Thoracic aorta (tissue), 2 donors: ENCODE measurements around the gene PIKFYVE. TPM values are rescaled to one million over a fixed set of nuclear protein-coding genes. Genes with fewer than 3 reads are reported as not detected.

Source experiments
- ATAC-seq: fragments of 150-250 bp; one replicate; pipeline ENCODE4 v1.8.0; 2017; ENCODE audit warnings: low read depth; ENCODE audit not compliant: insufficient number of reproducible peaks, low FRiP score
- DNase-seq: peaks from one replicate; pipeline ENCODE4 v3.0.0-alpha.2; 2020; ENCODE audit warnings: low spot score
- H3K27ac ChIP-seq, 2 donors: fragments of 200-600 bp; sonication (generic); 1 replicate in 1 of 2; 2 replicates in 1 of 2; pipeline ENCODE4 v1.5.1; 2016; ENCODE audit warnings: mild to moderate bottlenecking in 2 of 2, moderate library complexity in 2 of 2
- H3K27me3 ChIP-seq: fragments of 200-600 bp; sonication (generic); replicated peaks from 2 replicates; pipeline ENCODE4 v1.6.0; 2016; ENCODE audit warnings: mild to moderate bottlenecking; ENCODE audit not compliant: insufficient read depth
- H3K36me3 ChIP-seq: fragments of 200-600 bp; sonication (generic); one replicate; pipeline ENCODE4 v1.5.1; 2016
- H3K4me1 ChIP-seq, 2 donors: fragments of 200-600 bp; sonication (generic); 1 replicate in 1 of 2; 2 replicates in 1 of 2; pipeline versions ENCODE4 v1.5.1 to v1.6.0; 2016; ENCODE audit warnings: low read depth in 2 of 2, mild to moderate bottlenecking in 1 of 2; ENCODE audit not compliant: control insufficient read depth in 1 of 2
- H3K4me3 ChIP-seq: fragments of 200-600 bp; sonication (generic); 2 replicates; pipeline ENCODE4 v1.5.1; 2016; ENCODE audit warnings: mild to moderate bottlenecking
- H3K9me3 ChIP-seq: fragments of 200-600 bp; sonication (generic); 2 replicates; pipeline ENCODE4 v1.5.1; 2016
- CTCF ChIP-seq: fragments of 200-600 bp; sonication (generic); IDR thresholded peaks from one replicate; pipeline ENCODE4 v1.5.1; 2019; ENCODE audit warnings: antibody characterized with exemption
- total RNA-seq, 2 donors: library from RNA; depleted of rRNA; stranded (reverse); fragments of >200 nt; gene quantifications; one replicate each; pipeline versions ENCODE4 v1.1.0 to v1.2.3, GENCODE V29; 2016

Gene PIKFYVE
- total RNA-seq, 2 donors from 2014 or later = 18.0 to 29.4 TPM

- peaks cover 3 to 10% of the 10 kb centered on the region in 2 donors for H3K4me1 ChIP-seq
- H3K36me3 ChIP-seq = peaks cover 6% of the 10 kb centered on the region
- DNase-seq (no peak), ATAC-seq (no peak)
- H3K9me3 ChIP-seq = no peaks in the 10 kb centered on the region
- no peak overlapping the region for H3K4me3 ChIP-seq
- H3K27ac ChIP-seq = no peak overlapping the region
- H3K27me3 ChIP-seq = no peaks in the 10 kb centered on the region
- TF ChIP-seq CTCF = no peak
Observed at GRCh38 chr2:208244422-208244821, 21.6 kb upstream of the PIKFYVE start.

- no peaks in the 10 kb centered on the region for H3K9me3 ChIP-seq
- peaks cover 7 to 15% of the 10 kb centered on the region in 2 donors for H3K4me1 ChIP-seq
- H3K27ac ChIP-seq = no peak overlapping the region
- no peak overlapping the region for H3K4me3 ChIP-seq
- H3K36me3 ChIP-seq = peaks cover 4% of the 10 kb centered on the region
- H3K27me3 ChIP-seq = no peaks in the 10 kb centered on the region
- no peak for TF ChIP-seq CTCF
- DNase-seq = no peak
- no peak for ATAC-seq
Observed at GRCh38 chr2:208245746-208246145, 20.3 kb upstream of the PIKFYVE start.

GRCh38 chr2:208248601-208249000 is 17.5 kb upstream of the PIKFYVE start:
- no peak for ATAC-seq
- H3K27ac ChIP-seq = no peak overlapping the region
- no peaks in the 10 kb centered on the region for H3K9me3 ChIP-seq
- no peaks in the 10 kb centered on the region for H3K27me3 ChIP-seq
- no peak for DNase-seq
- peaks cover 21 to 35% of the 10 kb centered on the region in 2 donors for H3K4me1 ChIP-seq
- H3K4me3 ChIP-seq = no peak overlapping the region
- no peak for TF ChIP-seq CTCF
- peaks cover 4% of the 10 kb centered on the region for H3K36me3 ChIP-seq

- TF ChIP-seq CTCF = no peak
- Histone ChIP-seq H3K4me1 (peaks cover 24 to 39% of the 10 kb centered on the region in 2 donors), H3K27ac (no peak overlapping the region), H3K4me3 (no peak overlapping the region), H3K9me3 (no peaks in the 10 kb centered on the region), H3K27me3 (no peaks in the 10 kb centered on the region), H3K36me3 (peaks cover 4% of the 10 kb centered on the region)
- DNase-seq (no peak), ATAC-seq (no peak)
Observed at GRCh38 chr2:208249296-208249695, 16.8 kb upstream of the PIKFYVE start.

- H3K4me3 ChIP-seq = no peak overlapping the region
- no peaks in the 10 kb centered on the region for H3K9me3 ChIP-seq
- TF ChIP-seq CTCF = no peak
- H3K4me1 ChIP-seq = peaks cover 24 to 40% of the 10 kb centered on the region in 2 donors
- no peak for ATAC-seq
- H3K27ac ChIP-seq = no peak overlapping the region
- H3K27me3 ChIP-seq = no peaks in the 10 kb centered on the region
- no peak for DNase-seq
- peaks cover 4% of the 10 kb centered on the region for H3K36me3 ChIP-seq
Observed at GRCh38 chr2:208250388-208250787, 15.7 kb upstream of the PIKFYVE start.
